NCI-H226 (cell line): ENCODE measurements around the gene SH3RF3.

Experiments
- DNase-seq: peaks from one replicate; pipeline ENCODE4 v3.0.0-alpha.2; 2015

The SH3RF3 gene

DNA sequence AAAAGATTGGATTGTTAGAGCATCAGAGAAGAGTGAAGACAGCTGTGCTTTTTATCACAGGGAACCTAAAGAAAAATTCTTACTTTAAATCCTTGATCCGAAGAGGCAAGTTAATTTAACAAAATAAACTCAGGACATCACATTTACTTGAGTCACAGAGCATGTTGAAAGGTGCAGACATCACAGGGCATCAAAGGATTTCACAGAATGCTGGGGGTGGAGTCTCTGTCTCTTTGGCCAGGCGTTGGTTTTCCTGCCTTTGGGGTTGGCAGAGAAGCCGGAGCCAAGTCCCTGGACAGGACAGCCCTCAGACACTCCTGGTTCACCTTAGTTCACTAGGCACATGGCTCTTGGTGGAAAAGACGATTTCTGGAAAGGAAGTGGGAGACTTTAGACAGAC is 56.3 kb downstream of the SH3RF3 start:
- DNase-seq = peak; percentile 25

- DNase-seq = no peak
These were observed 57.0 kb downstream of the SH3RF3 start for GRCh38 chr2:109185821-109186570.

GRCh38 chr2:109186656-109187250 is 57.7 kb downstream of the SH3RF3 start:
- no peak for DNase-seq

- no peak for DNase-seq
These were observed 58.9 kb downstream of the SH3RF3 start for GRCh38 chr2:109187711-109188495.

GRCh38 chr2:109188496-109188890 is 59.5 kb downstream of the SH3RF3 start:
- no peak for DNase-seq

- DNase-seq = no peak
These were observed 59.9 kb downstream of the SH3RF3 start for GRCh38 chr2:109188898-109189297.

- DNase-seq = no peak
These were observed 60.7 kb downstream of the SH3RF3 start for GRCh38 chr2:109189751-109190150.

GRCh38 chr2:109193807-109194619 is 65.0 kb downstream of the SH3RF3 start:
- DNase-seq = no peak

GRCh38 chr2:109194620-109194937 is 65.6 kb downstream of the SH3RF3 start:
- no peak for DNase-seq

DNA sequence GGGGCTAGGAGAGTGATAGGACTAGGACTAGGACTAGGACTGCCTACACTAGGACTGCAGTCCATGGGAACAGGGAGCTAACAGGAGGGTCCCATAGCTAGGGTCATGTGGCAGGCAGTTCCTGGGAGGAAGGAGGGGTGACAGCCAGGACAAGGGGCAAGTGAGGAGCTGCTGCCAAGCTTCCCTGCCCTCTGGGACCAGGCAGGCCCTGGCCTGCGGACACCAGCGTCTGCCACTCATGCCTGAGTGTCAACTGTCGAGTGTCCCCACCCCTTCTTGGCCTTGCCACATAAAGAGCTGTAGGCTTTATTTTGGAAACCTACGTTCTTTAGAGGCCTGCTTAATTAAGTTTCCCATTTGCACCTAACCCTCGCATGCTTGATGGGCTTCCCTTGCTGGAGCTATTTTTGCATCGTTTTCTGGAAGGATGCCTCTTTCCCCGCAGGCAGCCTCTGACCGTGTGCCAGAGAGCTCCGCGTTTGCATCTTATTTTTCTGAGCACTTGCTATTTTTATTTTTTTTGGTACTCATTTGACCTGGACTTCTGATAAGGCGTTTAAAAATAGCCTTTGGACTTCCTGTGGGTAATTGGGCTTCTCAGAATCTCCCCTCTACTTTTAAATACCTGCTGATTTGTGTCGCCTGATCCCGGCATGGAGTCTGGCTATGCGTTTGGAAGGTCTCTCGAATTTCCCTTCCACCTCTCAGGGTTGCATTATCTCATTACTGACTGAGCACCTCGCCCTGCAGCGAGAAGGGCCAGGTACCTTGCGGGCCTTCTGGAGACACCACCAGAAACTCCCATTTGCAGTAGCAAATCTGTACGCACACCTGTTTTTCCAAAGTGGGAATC is 66.4 kb downstream of the SH3RF3 start:
- DNase-seq = no peak

- no peak for DNase-seq
These were observed 67.3 kb downstream of the SH3RF3 start for GRCh38 chr2:109196081-109196875.

- no peak for DNase-seq
These were observed 68.8 kb downstream of the SH3RF3 start for GRCh38 chr2:109197491-109198418.

GRCh38 chr2:109199790-109200189 is 70.8 kb downstream of the SH3RF3 start:
- DNase-seq = no peak

DNA sequence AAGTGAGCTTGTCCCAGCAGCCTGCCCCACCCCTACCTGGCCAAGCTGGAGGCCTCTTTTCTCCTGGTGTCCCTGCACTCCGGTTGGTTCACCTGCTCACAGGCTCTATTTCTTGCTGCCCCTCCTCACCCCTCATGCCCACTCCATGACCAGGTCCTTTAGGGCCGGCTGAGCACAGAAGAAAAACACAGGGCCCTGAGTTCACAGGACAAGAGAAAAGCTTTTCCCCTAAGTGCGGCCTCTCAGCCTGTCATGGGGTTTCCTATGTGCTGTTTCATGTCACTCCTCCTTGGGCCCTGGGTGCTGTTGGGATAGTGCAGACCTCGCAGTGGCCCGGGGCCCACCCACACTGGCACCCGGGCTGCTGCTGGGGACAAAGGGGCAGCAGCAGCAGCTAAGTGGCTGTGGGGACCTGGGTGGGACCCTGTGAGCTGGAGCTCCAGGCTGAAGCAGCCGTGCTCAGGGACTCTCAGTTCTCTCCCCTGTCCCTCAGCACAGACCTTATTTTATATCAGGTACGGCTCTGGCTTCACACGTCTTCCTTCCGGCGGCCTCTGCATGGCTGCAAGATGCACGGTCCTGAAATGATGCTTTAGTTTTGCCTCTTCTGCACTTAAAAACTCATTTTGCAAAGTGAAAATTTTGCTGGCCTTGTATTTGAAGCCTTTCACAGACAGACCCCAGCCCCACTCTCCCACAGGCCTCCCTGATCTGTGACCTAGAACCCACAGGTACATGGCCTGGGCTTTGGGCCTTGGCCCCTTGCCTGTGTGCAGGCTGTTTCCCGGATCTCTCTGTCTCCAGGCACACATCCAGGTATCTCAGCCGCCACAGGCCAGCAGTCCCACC is 71.8 kb downstream of the SH3RF3 start:
- DNase-seq = no peak

- no peak for DNase-seq
These were observed 72.7 kb downstream of the SH3RF3 start for GRCh38 chr2:109201465-109202327.

- no peak for DNase-seq
These were observed 73.5 kb downstream of the SH3RF3 start for GRCh38 chr2:109202486-109202885.

- no peak for DNase-seq
These were observed 74.4 kb downstream of the SH3RF3 start for GRCh38 chr2:109203246-109204011.
